HFF-Myc (cell line): ENCODE measurements around the gene BAHCC1.

ENCODE experiments used
- DNase-seq: peaks from one replicate; pipeline ENCODE4 v3.0.0-alpha.2; 2011; ENCODE audit warnings: low read depth; ENCODE audit errors: extremely low read depth
- H3K4me3 ChIP-seq: replicated peaks from 2 replicates; pipeline ENCODE4 v1.5.1; 2011; ENCODE audit warnings: low read depth, mild to moderate bottlenecking, control low read depth, low read length
- CTCF ChIP-seq: IDR thresholded peaks from 2 replicates; pipeline ENCODE4 v1.5.1; 2012; ENCODE audit warnings: mild to moderate bottlenecking, low read depth, low read length, control low read depth; ENCODE audit errors: missing control alignments

BAHCC1 gene

GRCh38 chr17:81448950-81449349, 53.7 kb downstream of the BAHCC1 start:
- H3K4me3 ChIP-seq: no peak overlapping the region
- TF ChIP-seq CTCF: no peak
- DNase-seq: no peak

GRCh38 chr17:81449351-81449750, 54.1 kb downstream of the BAHCC1 start:
- no peak overlapping the region for H3K4me3 ChIP-seq
- no peak for TF ChIP-seq CTCF
- DNase-seq: no peak

- no peak for DNase-seq
- no peak for TF ChIP-seq CTCF
- H3K4me3 ChIP-seq: no peak overlapping the region
Measured at GRCh38 chr17:81451823-81452222, 56.6 kb downstream of the BAHCC1 start.

- no peak for TF ChIP-seq CTCF
- DNase-seq: no peak
- H3K4me3 ChIP-seq: no peak overlapping the region
Measured at GRCh38 chr17:81452551-81452950, 57.3 kb downstream of the BAHCC1 start.

GRCh38 chr17:81453076-81453475, 57.8 kb downstream of the BAHCC1 start:
- DNase-seq: no peak
- no peak overlapping the region for H3K4me3 ChIP-seq
- no peak for TF ChIP-seq CTCF

GRCh38 chr17:81453712-81454111, 58.5 kb downstream of the BAHCC1 start:
- no peak for DNase-seq
- H3K4me3 ChIP-seq: no peak overlapping the region
- TF ChIP-seq CTCF: no peak

- no peak for DNase-seq
- TF ChIP-seq CTCF: no peak
- H3K4me3 ChIP-seq: no peak overlapping the region
Measured at GRCh38 chr17:81454473-81454872, 59.2 kb downstream of the BAHCC1 start.
